Measurements from ENCODE around the gene NDUFS6.
A peak's percentile ranks its signal among the peaks of the same experiment; 100 is the strongest.

NDUFS6 gene

DNA sequence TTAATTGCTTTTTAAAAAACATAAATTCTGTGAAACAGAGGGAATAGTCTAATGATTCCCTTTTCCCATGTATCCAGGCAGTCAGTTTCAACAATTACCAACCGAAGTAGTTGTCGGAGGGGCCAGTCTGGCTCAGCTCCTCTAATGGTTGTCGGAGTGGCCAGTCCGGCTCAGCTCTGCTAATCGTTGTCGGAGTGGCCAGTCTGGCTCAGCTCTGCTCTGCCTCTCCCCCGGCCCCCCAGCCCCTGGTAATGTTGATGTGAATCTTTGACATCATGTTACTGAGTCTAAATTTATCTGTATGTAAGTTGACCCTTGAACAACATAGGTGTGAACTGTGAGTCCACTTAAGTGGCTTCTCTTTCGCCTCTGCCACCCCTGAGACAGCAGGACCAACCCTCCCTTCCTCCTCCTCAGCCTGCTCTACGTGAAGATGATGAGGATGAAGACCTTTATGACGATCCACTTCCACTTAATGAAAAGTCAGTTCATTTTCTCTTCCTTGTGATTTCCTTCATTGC is 9.4 kb downstream of the NDUFS6 start:
- no peak overlapping the region for H3K14ac ChIP-seq (ENCODE audit: low read length)
- peaks cover 0 to 4% of the 10 kb centered on the region in 2 donors for H3K4me1 ChIP-seq (ENCODE audit: control insufficient read depth in 2 of 2, insufficient read depth in 1 of 2, low read depth in 1 of 2, low read length in 2 of 2)
- no peak overlapping the region for H2BK5ac ChIP-seq (ENCODE audit: low read length)

DNA sequence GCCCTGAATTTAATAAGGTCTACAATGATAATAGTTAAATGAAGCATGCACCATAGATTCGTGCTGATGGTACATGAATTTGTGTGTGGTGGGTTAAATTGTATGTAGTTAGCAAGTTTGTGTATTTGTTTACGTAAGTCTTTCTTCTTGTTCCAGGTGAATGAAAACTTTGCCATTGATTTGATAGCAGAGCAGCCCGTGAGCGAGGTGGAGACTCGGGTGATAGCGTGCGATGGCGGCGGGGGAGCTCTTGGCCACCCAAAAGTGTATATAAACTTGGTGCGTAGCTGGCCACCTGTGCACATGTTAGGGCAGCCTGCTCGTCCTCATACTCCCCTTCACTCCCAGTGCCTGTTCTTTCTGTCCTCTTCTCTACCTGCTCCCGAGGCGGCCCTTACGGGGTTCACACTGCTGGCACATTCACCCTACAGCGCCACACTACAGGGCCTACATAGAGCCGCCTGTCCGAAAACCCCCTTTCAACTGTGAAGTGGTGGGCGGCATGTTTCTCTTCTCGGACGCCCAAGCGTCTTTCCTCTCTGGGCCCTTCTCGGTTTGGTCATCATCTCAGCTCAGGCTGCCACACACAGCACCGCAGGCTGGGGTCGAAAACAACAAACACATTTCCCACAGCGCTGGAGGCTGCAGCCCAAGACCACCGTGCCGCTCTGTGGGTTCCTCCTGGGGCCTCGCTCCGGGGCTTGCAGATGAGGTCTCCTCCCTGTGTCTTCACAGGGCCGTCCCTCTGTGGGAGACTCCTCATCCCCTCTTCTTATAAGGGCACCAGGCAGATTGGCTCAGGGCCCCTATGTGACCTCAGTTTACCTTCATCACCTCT is 13.2 kb downstream of the NDUFS6 start:
- no peak overlapping the region for H3K14ac ChIP-seq (ENCODE audit: low read length)
- no peak overlapping the region for H3K4ac ChIP-seq (ENCODE audit: low read length)
- no peak overlapping the region for H2AK5ac ChIP-seq (ENCODE audit: low read depth, low read length)
- no peak overlapping the region for H2AFZ ChIP-seq (ENCODE audit: low read length)
- no peak overlapping the region for H4K91ac ChIP-seq (ENCODE audit: low read depth, low read length, poor library complexity)
- DNase-seq (ENCODE audit: low spot score) = no peak
- H3K27me3 ChIP-seq (ENCODE audit: control insufficient read depth in 3 of 3, insufficient read depth in 3 of 3, low read depth in 1 of 3, low read length in 3 of 3) = no peaks in the 10 kb centered on the region
- peaks cover 0 to 2% of the 10 kb centered on the region in 2 donors for H3K4me1 ChIP-seq (ENCODE audit: control insufficient read depth in 2 of 2, insufficient read depth in 1 of 2, low read depth in 1 of 2, low read length in 2 of 2)
- H3K9me3 ChIP-seq (replicated peaks in 1 of 2; ENCODE audit: control insufficient read depth in 2 of 2, insufficient read depth in 1 of 2, low read depth in 1 of 2, low read length in 2 of 2) = peaks cover 0 to 15% of the 10 kb centered on the region in 2 donors
- no peak overlapping the region for H3K18ac ChIP-seq (ENCODE audit: low read length)
- peaks cover 5% of the 10 kb centered on the region for H3K79me1 ChIP-seq (ENCODE audit: low read depth, low read length)
- no peak overlapping the region for H3K27ac ChIP-seq (replicated peaks; ENCODE audit: low read length)
- no peak overlapping the region for H3K23ac ChIP-seq (ENCODE audit: low read depth, low read length, poor library complexity)
- no peak overlapping the region for H2BK12ac ChIP-seq (ENCODE audit: low read length)
- H2BK120ac ChIP-seq (ENCODE audit: low read depth, low read length) = no peak overlapping the region
- no peak overlapping the region for H3K4me3 ChIP-seq (ENCODE audit: low read length in 2 of 2)
- no peak overlapping the region for H3K4me2 ChIP-seq (ENCODE audit: insufficient read depth, low read length, poor library complexity, severe bottlenecking)
- H3K9ac ChIP-seq (ENCODE audit: low read depth, low read length, poor library complexity) = no peak overlapping the region
- H3K36me3 ChIP-seq (replicated peaks in 1 of 2; ENCODE audit: control insufficient read depth in 2 of 2, insufficient read depth in 2 of 2, low read length in 2 of 2) = peaks cover 47 to 99% of the 10 kb centered on the region in 2 donors
- H2BK15ac ChIP-seq (ENCODE audit: low read length) = no peak overlapping the region
- WGBS, 2 donors (ENCODE audit: extremely low coverage in 2 of 2, insufficient read length in 2 of 2, insufficient replicate concordance in 1 of 2) = no CpG with 5 or more reads among the region's 30 CpGs
- no peak overlapping the region for H2BK5ac ChIP-seq (ENCODE audit: low read length)
- H4K8ac ChIP-seq (ENCODE audit: low read depth, low read length) = no peak overlapping the region

More for the DNA sequence above, 9.4 kb downstream of the NDUFS6 start:
- no peak overlapping the region for H2AK5ac ChIP-seq (ENCODE audit: low read depth, low read length)
- H3K27me3 ChIP-seq (ENCODE audit: control insufficient read depth in 3 of 3, insufficient read depth in 3 of 3, low read depth in 1 of 3, low read length in 3 of 3) = no peaks in the 10 kb centered on the region
- no peak overlapping the region for H2BK12ac ChIP-seq (ENCODE audit: low read length)
- no peak for DNase-seq (ENCODE audit: low spot score)
- no peak overlapping the region for H2BK120ac ChIP-seq (ENCODE audit: low read depth, low read length)
- no peak overlapping the region for H3K9ac ChIP-seq (ENCODE audit: low read depth, low read length, poor library complexity)
- no peak overlapping the region for H2AFZ ChIP-seq (ENCODE audit: low read length)
- no peak overlapping the region for H2BK15ac ChIP-seq (ENCODE audit: low read length)
- peaks cover 11% of the 10 kb centered on the region for H3K79me1 ChIP-seq (ENCODE audit: low read depth, low read length)
- no peak overlapping the region for H3K4ac ChIP-seq (ENCODE audit: low read length)
- no peak overlapping the region for H3K4me2 ChIP-seq (ENCODE audit: insufficient read depth, low read length, poor library complexity, severe bottlenecking)
- H3K27ac ChIP-seq (replicated peaks; ENCODE audit: low read length) = no peak overlapping the region
- no peak overlapping the region for H3K4me3 ChIP-seq (ENCODE audit: low read length in 2 of 2)
- H3K9me3 ChIP-seq (replicated peaks in 1 of 2; ENCODE audit: control insufficient read depth in 2 of 2, insufficient read depth in 1 of 2, low read depth in 1 of 2, low read length in 2 of 2) = peaks cover 0 to 26% of the 10 kb centered on the region in 2 donors
- no CpG with 5 or more reads among the region's 10 CpGs for WGBS, 2 donors (ENCODE audit: extremely low coverage in 2 of 2, insufficient read length in 2 of 2, insufficient replicate concordance in 1 of 2)
- H3K18ac ChIP-seq (ENCODE audit: low read length) = no peak overlapping the region
- H3K23ac ChIP-seq (ENCODE audit: low read depth, low read length, poor library complexity) = no peak overlapping the region
- no peak overlapping the region for H4K8ac ChIP-seq (ENCODE audit: low read depth, low read length)
- peaks cover 52 to 99% of the 10 kb centered on the region in 2 donors for H3K36me3 ChIP-seq (replicated peaks in 1 of 2; ENCODE audit: control insufficient read depth in 2 of 2, insufficient read depth in 2 of 2, low read length in 2 of 2)
- H4K91ac ChIP-seq (ENCODE audit: low read depth, low read length, poor library complexity) = no peak overlapping the region

DNA sequence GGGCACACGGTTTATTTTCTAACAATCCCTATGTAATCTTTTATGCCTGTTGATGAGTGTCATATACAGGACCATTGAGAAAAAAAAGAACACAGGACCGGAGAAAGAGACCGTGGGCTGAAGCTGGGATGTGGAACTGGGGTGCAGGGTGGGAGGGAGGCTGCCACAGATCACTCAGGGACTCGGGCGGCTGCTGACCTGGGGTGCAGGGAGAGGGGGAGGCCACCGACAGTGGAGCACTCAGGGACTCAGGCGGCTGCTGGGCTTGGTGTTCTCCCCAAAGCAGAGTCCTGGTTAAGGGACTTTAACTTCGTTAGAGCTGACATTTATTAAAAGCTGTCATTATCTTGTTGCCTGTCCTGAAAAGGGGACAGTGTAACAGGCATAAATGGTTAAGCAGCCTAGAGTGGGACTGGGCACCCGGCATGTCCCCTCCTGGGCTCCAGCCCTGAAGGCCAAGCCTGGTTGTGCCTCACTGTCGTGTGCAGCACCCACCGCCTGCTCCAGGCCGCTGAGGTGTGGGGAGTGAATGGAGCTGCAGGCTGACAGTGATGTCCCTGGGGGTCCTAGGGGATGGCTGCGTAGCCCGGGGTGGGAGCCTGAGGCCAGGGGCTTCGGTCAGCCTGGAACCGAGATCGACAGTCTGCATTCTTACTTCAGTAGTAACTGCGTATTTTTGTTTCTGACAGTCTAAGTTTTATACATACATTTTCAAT is 14.0 kb downstream of the NDUFS6 start:
- Histone ChIP-seq H3K18ac (ENCODE audit: low read length) (no peak overlapping the region), H2AFZ (ENCODE audit: low read length) (no peak overlapping the region), H3K9me3 (replicated peaks in 1 of 2; ENCODE audit: control insufficient read depth in 2 of 2, insufficient read depth in 1 of 2, low read depth in 1 of 2, low read length in 2 of 2) (peaks cover 0 to 18% of the 10 kb centered on the region in 2 donors), H2BK12ac (ENCODE audit: low read length) (no peak overlapping the region), H3K23ac (ENCODE audit: low read depth, low read length, poor library complexity) (no peak overlapping the region), H2BK120ac (ENCODE audit: low read depth, low read length) (no peak overlapping the region), H3K4me3 (ENCODE audit: low read length in 2 of 2) (no peak overlapping the region), H3K4me1 (ENCODE audit: control insufficient read depth in 2 of 2, insufficient read depth in 1 of 2, low read depth in 1 of 2, low read length in 2 of 2) (peaks cover 0 to 2% of the 10 kb centered on the region in 2 donors), H3K27me3 (ENCODE audit: control insufficient read depth in 3 of 3, insufficient read depth in 3 of 3, low read depth in 1 of 3, low read length in 3 of 3) (no peaks in the 10 kb centered on the region), H3K14ac (ENCODE audit: low read length) (no peak overlapping the region), H3K4me2 (ENCODE audit: insufficient read depth, low read length, poor library complexity, severe bottlenecking) (no peak overlapping the region), H2BK5ac (ENCODE audit: low read length) (no peak overlapping the region), H3K79me1 (ENCODE audit: low read depth, low read length) (peaks cover 5% of the 10 kb centered on the region), H3K27ac (replicated peaks; ENCODE audit: low read length) (no peak overlapping the region), H4K8ac (ENCODE audit: low read depth, low read length) (no peak overlapping the region), H2AK5ac (ENCODE audit: low read depth, low read length) (no peak overlapping the region), H3K36me3 (replicated peaks in 1 of 2; ENCODE audit: control insufficient read depth in 2 of 2, insufficient read depth in 2 of 2, low read length in 2 of 2) (peaks cover 49 to 99% of the 10 kb centered on the region in 2 donors), H4K91ac (ENCODE audit: low read depth, low read length, poor library complexity) (no peak overlapping the region), H3K4ac (ENCODE audit: low read length) (no peak overlapping the region), H3K9ac (ENCODE audit: low read depth, low read length, poor library complexity) (no peak overlapping the region), H2BK15ac (ENCODE audit: low read length) (no peak overlapping the region)
- DNase-seq (ENCODE audit: low spot score) = no peak
- WGBS, 2 donors (ENCODE audit: extremely low coverage in 2 of 2, insufficient read length in 2 of 2, insufficient replicate concordance in 1 of 2) = no CpG with 5 or more reads among the region's 18 CpGs

DNA sequence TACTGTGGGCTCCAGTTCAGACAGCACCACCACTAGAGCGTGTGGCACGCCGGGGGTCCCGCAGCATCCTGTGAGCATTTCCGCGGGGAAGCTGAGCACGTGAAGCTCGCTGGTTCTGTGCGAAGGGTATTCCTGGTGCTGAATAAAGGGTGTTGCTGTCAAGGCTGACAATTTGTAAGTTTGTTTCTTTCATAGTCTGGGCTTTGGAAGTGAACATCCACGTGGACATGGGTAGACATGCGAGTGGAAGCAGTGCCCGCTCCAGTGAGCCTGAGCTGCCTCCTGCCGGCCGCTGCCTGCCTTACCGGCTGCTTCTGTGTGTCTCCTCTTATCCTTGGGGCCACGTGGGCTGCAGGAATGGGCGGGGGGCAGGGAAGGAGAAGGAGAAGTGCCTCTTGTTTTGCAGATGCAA is 14.7 kb downstream of the NDUFS6 start:
- no peak overlapping the region for H2AK5ac ChIP-seq (ENCODE audit: low read depth, low read length)
- no peak overlapping the region for H3K14ac ChIP-seq (ENCODE audit: low read length)
- H2BK15ac ChIP-seq (ENCODE audit: low read length) = no peak overlapping the region
- H3K4ac ChIP-seq (ENCODE audit: low read length) = no peak overlapping the region
- peaks cover 0 to 2% of the 10 kb centered on the region in 2 donors for H3K4me1 ChIP-seq (ENCODE audit: control insufficient read depth in 2 of 2, insufficient read depth in 1 of 2, low read depth in 1 of 2, low read length in 2 of 2)
- peak overlapping the region in 1 of 2 donors; percentile 9 for H3K4me3 ChIP-seq (ENCODE audit: low read length in 2 of 2)
- no peaks in the 10 kb centered on the region for H3K27me3 ChIP-seq (ENCODE audit: control insufficient read depth in 3 of 3, insufficient read depth in 3 of 3, low read depth in 1 of 3, low read length in 3 of 3)
- H2AFZ ChIP-seq (ENCODE audit: low read length) = no peak overlapping the region
- H3K36me3 ChIP-seq (replicated peaks in 1 of 2; ENCODE audit: control insufficient read depth in 2 of 2, insufficient read depth in 2 of 2, low read length in 2 of 2) = peaks cover 53 to 99% of the 10 kb centered on the region in 2 donors
- H3K27ac ChIP-seq (replicated peaks; ENCODE audit: low read length) = no peak overlapping the region
- H4K91ac ChIP-seq (ENCODE audit: low read depth, low read length, poor library complexity) = no peak overlapping the region
- WGBS, 2 donors (ENCODE audit: extremely low coverage in 2 of 2, insufficient read length in 2 of 2, insufficient replicate concordance in 1 of 2) = no CpG with 5 or more reads among the region's 17 CpGs
- DNase-seq (ENCODE audit: low spot score) = no peak
- H3K4me2 ChIP-seq (ENCODE audit: insufficient read depth, low read length, poor library complexity, severe bottlenecking) = no peak overlapping the region
- H2BK120ac ChIP-seq (ENCODE audit: low read depth, low read length) = no peak overlapping the region
- H3K9me3 ChIP-seq (replicated peaks in 1 of 2; ENCODE audit: control insufficient read depth in 2 of 2, insufficient read depth in 1 of 2, low read depth in 1 of 2, low read length in 2 of 2) = peaks cover 0 to 18% of the 10 kb centered on the region in 2 donors
- no peak overlapping the region for H3K18ac ChIP-seq (ENCODE audit: low read length)
- no peak overlapping the region for H2BK5ac ChIP-seq (ENCODE audit: low read length)
- H4K8ac ChIP-seq (ENCODE audit: low read depth, low read length) = no peak overlapping the region
- peaks cover 7% of the 10 kb centered on the region for H3K79me1 ChIP-seq (ENCODE audit: low read depth, low read length)
- H3K9ac ChIP-seq (ENCODE audit: low read depth, low read length, poor library complexity) = no peak overlapping the region
- peak overlapping the region; percentile 76 for H3K23ac ChIP-seq (ENCODE audit: low read depth, low read length, poor library complexity)
- no peak overlapping the region for H2BK12ac ChIP-seq (ENCODE audit: low read length)
